Hepatocyte (in vitro differentiated cells): ENCODE data around the gene SLC22A23. TPM values are rescaled to one million over a fixed set of nuclear protein-coding genes. Genes with fewer than 3 reads are reported as not detected.

ENCODE experiments used
- DNase-seq: peaks from one replicate; pipeline ENCODE4 v3.0.0-alpha.2; 2016; ENCODE audit warnings: low spot score
- H2AFZ ChIP-seq: fragments of 200-600 bp; sonication (generic); 2 replicates; pipeline ENCODE4 v1.6.0; 2016; ENCODE audit warnings: antibody characterized with exemption, mild to moderate bottlenecking
- H3K27ac ChIP-seq: fragments of 200-600 bp; sonication (generic); 2 replicates; pipeline ENCODE4 v1.5.1; 2016; ENCODE audit warnings: mild to moderate bottlenecking
- H3K27me3 ChIP-seq: fragments of 200-600 bp; sonication (generic); 2 replicates; pipeline ENCODE4 v1.6.1; 2016
- H3K36me3 ChIP-seq: fragments of 200-600 bp; sonication (generic); replicated peaks from 2 replicates; pipeline ENCODE4 v1.5.1; 2016; ENCODE audit warnings: low read depth; ENCODE audit not compliant: insufficient read depth
- H3K4me1 ChIP-seq: fragments of 200-600 bp; sonication (generic); 2 replicates; pipeline ENCODE4 v1.5.1; 2016; ENCODE audit warnings: mild to moderate bottlenecking, moderate library complexity; ENCODE audit not compliant: insufficient read depth
- H3K4me2 ChIP-seq: fragments of 200-600 bp; sonication (generic); 2 replicates; pipeline ENCODE4 v1.6.0; 2016
- H3K4me3 ChIP-seq: fragments of 200-600 bp; sonication (generic); 2 replicates; pipeline ENCODE4 v1.5.1; 2016; ENCODE audit warnings: mild to moderate bottlenecking
- H3K79me2 ChIP-seq: fragments of 200-600 bp; sonication (generic); 2 replicates; pipeline ENCODE4 v1.6.0; 2017; ENCODE audit warnings: mild to moderate bottlenecking
- H3K9me2 ChIP-seq: fragments of 200-600 bp; sonication (generic); replicated peaks from 2 replicates; pipeline ENCODE4 v1.6.0; 2017; ENCODE audit warnings: mild to moderate bottlenecking; ENCODE audit not compliant: insufficient read depth
- H3K9me3 ChIP-seq: fragments of 200-600 bp; sonication (generic); 2 replicates; pipeline ENCODE4 v1.5.1; 2016; ENCODE audit warnings: low read depth, mild to moderate bottlenecking
- H4K20me1 ChIP-seq: fragments of 200-600 bp; sonication (generic); 2 replicates; pipeline ENCODE4 v1.6.0; 2016; ENCODE audit warnings: mild to moderate bottlenecking; ENCODE audit not compliant: insufficient read depth, poor library complexity, severe bottlenecking
- CTCF ChIP-seq: fragments of 200-600 bp; sonication (generic); IDR thresholded peaks from 2 replicates; pipeline ENCODE4 v1.5.1; 2016; ENCODE audit warnings: antibody characterized with exemption, mild to moderate bottlenecking; ENCODE audit not compliant: poor library complexity
- EZH2 ChIP-seq: fragments of 200-600 bp; sonication (generic); IDR thresholded peaks from 2 replicates; pipeline ENCODE4 v1.6.1; 2016; ENCODE audit warnings: antibody characterized with exemption, mild to moderate bottlenecking, borderline replicate concordance
- EZH2phosphoT487 ChIP-seq: fragments of 200-600 bp; sonication (generic); IDR thresholded peaks from one replicate; pipeline ENCODE4 v1.6.1; 2018; ENCODE audit warnings: antibody characterized with exemption, mild to moderate bottlenecking, low read depth, moderate library complexity; ENCODE audit not compliant: unreplicated experiment, severe bottlenecking
- WGBS: methylation state at CpG from one replicate; pipeline ENCODE4 v1.1.6; 2016; ENCODE audit warnings: low lambda C conversion rate; ENCODE audit errors: missing lambda C conversion rate; 5-methylcytosine and 5-hydroxymethylcytosine counted together
- polyA plus RNA-seq: library from polyadenylated mRNA; unstranded; fragments of >200 nt; fragmentation: Nextera tagmentation; extraction: Ambion mirVana; gene quantifications from 2 replicates; pipeline ENCODE4 v1.2.1, GENCODE V29; 2016
- total RNA-seq: library from RNA; depleted of rRNA; stranded (reverse); fragments of >200 nt; gene quantifications from 2 replicates; pipeline ENCODE4 v1.2.3, GENCODE V29; 2014

The SLC22A23 gene
- total and polyA plus RNA-seq, 2 experiments from 2014 or later, result 14.3 to 14.8 TPM

GRCh38 chr6:3357678-3358077 is 99.2 kb downstream of the SLC22A23 start:
- H3K27ac ChIP-seq, result no peak overlapping the region
- WGBS, result 81% methylated on average over 6 of the region's 6 CpGs

DNA sequence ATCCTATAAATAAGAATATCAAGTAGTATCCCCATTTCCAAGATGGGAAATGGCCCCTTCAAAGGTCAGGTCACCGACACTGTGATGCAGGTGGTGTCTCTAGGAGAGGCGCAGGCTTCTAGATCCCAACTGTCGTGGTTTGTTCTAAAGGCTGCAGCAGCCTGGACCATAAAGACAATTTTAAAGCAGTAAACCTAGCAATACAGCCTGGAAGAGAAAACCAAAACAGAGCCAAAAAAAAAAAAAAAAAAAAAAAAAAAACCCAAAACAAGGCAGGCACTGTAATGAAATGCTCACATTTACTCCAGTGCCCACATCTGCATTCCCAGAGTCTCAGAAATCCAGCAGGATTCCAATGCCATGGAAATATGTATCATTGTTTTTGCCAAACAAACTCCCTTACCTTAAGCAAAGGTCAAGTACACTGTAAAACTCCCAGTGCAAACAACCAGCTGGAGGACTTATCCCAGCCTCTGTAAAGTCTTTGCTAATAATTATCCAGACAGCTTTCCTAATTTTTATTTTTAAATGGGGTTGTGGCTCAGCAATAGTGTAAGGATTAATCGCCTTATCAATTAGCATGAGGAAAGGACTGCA is 99.9 kb downstream of the SLC22A23 start:
- Histone ChIP-seq H3K79me2 (peaks cover 16% of the 10 kb centered on the region), H3K4me2 (peak overlapping the region; percentile 69), H3K9me2 (no peaks in the 10 kb centered on the region), H3K27ac (peak overlapping the region; percentile 48), H3K4me3 (no peak overlapping the region), H4K20me1 (no peaks in the 10 kb centered on the region), H3K36me3 (no peaks in the 10 kb centered on the region), H3K4me1 (peaks cover 24% of the 10 kb centered on the region), H3K9me3 (no peaks in the 10 kb centered on the region), H2AFZ (no peak overlapping the region), H3K27me3 (no peaks in the 10 kb centered on the region)
- TF ChIP-seq CTCF (no peak), EZH2 (no peak), EZH2phosphoT487 (no peak)
- DNase-seq, result peak; percentile 49
- 66% methylated on average over 4 of the region's 4 CpGs for WGBS

More at GRCh38 chr6:3357678-3358077, 99.2 kb downstream of the SLC22A23 start:
- no peak overlapping the region for H3K4me3 ChIP-seq
- no peak overlapping the region for H3K4me2 ChIP-seq
- peaks cover 17% of the 10 kb centered on the region for H3K79me2 ChIP-seq
- H3K9me3 ChIP-seq, result no peaks in the 10 kb centered on the region
- no peak for TF ChIP-seq EZH2phosphoT487
- TF ChIP-seq CTCF, result no peak
- no peak for TF ChIP-seq EZH2
- peaks cover 24% of the 10 kb centered on the region for H3K4me1 ChIP-seq
- H3K9me2 ChIP-seq, result no peaks in the 10 kb centered on the region
- no peaks in the 10 kb centered on the region for H3K27me3 ChIP-seq
- H4K20me1 ChIP-seq, result no peaks in the 10 kb centered on the region
- no peak for DNase-seq
- no peaks in the 10 kb centered on the region for H3K36me3 ChIP-seq
- no peak overlapping the region for H2AFZ ChIP-seq

- Histone ChIP-seq H3K4me1 (peaks cover 24% of the 10 kb centered on the region), H3K27ac (peak overlapping the region; percentile 48), H3K79me2 (peaks cover 16% of the 10 kb centered on the region), H3K4me3 (no peak overlapping the region), H3K4me2 (peak overlapping the region; percentile 69), H3K36me3 (no peaks in the 10 kb centered on the region), H3K27me3 (no peaks in the 10 kb centered on the region), H3K9me2 (no peaks in the 10 kb centered on the region), H3K9me3 (no peaks in the 10 kb centered on the region), H4K20me1 (no peaks in the 10 kb centered on the region), H2AFZ (no peak overlapping the region)
- TF ChIP-seq CTCF (no peak), EZH2phosphoT487 (no peak), EZH2 (no peak)
- peak; percentile 62 for DNase-seq
- WGBS, result 24% methylated on average over 15 of the region's 24 CpGs
Measured at GRCh38 chr6:3356056-3356823, 100.6 kb downstream of the SLC22A23 start.
